GM10248 (cell line): ENCODE measurements around the gene CYB5D1.

ENCODE experiments used
- CTCF ChIA-PET: fragments of 300-600 bp; sonication (Branson Sonifier 250); formaldehyde crosslinking; extraction: SDS; loops from one replicate; lab custom pipeline; 2021; ENCODE audit warnings: antibody characterized with exemption; lab: Yijun Ruan, JAX
- POLR2A ChIA-PET: fragments of 350-650 bp; sonication (Branson Sonifier 250); formaldehyde crosslinking; extraction: SDS; loops from one replicate; lab custom pipeline; 2020; ENCODE audit warnings: antibody characterized with exemption; lab: Yijun Ruan, JAX
- DNase-seq: peaks from one replicate; pipeline ENCODE4 v3.0.0; 2012; ENCODE audit errors: extremely low spot score
- CTCF ChIP-seq: IDR thresholded peaks from 2 replicates; pipeline ENCODE4 v1.5.1; 2012; ENCODE audit warnings: mild to moderate bottlenecking, low read depth; ENCODE audit errors: extremely low read depth, missing control alignments, control extremely low read depth

CYB5D1 gene

DNA sequence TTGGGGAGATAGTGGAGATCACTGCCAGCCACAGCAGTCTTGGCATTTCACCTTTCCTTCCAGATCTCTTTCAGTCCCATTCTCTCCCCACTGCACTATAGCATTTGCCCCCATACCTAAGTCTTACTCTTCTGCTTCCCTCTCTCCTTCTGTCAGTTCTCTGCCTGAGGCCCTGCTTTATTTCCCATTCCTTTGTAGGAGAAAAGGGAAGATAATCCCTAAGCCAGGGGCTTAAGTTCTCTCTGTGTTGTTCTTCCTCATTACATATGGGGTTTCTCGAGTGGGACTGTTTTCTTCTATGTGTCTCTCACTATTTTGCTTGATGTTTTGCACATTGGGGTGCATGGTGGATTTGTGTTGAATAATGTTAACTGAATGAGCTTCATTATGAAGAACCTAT is 17.4 kb upstream of the CYB5D1 start:
- CTCF ChIA-PET: interaction anchor here (1.0 to 2.0 kb wide), 6 partner anchors 10 to 97 kb away, joined by 3 to 9 read pairs (median 4); partner anchors contain the start of gene NAA38
- POLR2A ChIA-PET: no interaction called here
- no peak for TF ChIP-seq CTCF
- no peak for DNase-seq

- CTCF ChIA-PET: interaction anchor here (1.0 to 2.0 kb wide), 6 partner anchors 9 to 98 kb away, joined by 3 to 9 read pairs (median 4); partner anchors contain the start of gene NAA38
- DNase-seq: no peak
- POLR2A ChIA-PET: no interaction called here
- no peak for TF ChIP-seq CTCF
Measured at GRCh38 chr17:7840875-7841274, 16.9 kb upstream of the CYB5D1 start.

GRCh38 chr17:7841396-7841914 is 16.3 kb upstream of the CYB5D1 start:
- no peak for DNase-seq
- TF ChIP-seq CTCF: peak; percentile 18
- CTCF ChIA-PET: interaction anchor here (1.0 to 2.0 kb wide), 5 partner anchors 9 to 98 kb away, joined by 3 to 9 read pairs (median 6); partner anchors contain the start of gene NAA38
- POLR2A ChIA-PET: no interaction called here

DNA sequence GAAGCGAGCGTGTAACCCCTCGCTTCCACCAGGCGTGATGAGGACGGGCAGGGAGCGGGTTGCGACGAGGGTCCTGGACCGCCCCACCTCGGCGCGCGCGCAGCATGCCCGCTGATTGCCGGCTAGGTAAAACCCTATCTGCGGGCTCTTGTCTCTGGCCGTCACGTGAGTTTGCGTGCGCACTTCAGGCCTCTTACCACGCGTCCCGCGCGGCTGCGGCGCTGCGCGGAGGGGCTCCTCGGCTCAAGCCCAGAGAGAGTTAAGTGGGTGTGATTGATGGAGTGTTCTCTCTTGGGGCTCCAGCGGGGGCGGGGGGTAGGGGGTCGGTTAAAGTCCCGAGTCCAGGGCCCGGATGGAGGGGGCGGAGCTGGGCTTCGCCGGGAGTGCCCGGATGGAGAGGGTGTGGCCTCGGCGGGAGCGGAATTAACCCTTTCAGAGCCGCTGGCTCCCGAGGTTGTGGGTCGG is 15.9 kb upstream of the CYB5D1 start:
- DNase-seq: peak; percentile 78
- POLR2A ChIA-PET: interaction anchor here (1.7 kb wide), 1 partner anchor 15 kb away, joined by 6 read pairs; the partner anchor contains the start of gene NAA38
- no peak for TF ChIP-seq CTCF
- CTCF ChIA-PET: interaction anchor here (1.5 kb wide), 1 partner anchor 99 kb away, joined by 8 read pairs; no protein-coding TSS in a partner anchor

- ChIA-PET POLR2A (interaction anchor here (1.7 kb wide), 1 partner anchor 15 kb away, joined by 6 read pairs; the partner anchor contains the start of gene NAA38), CTCF (interaction anchor here (1.2 to 1.8 kb wide), 2 partner anchors 9 to 14 kb away, joined by 3 to 8 read pairs; partner anchors contain the start of gene NAA38)
- peak; percentile 81 for DNase-seq
- no peak for TF ChIP-seq CTCF
Measured at GRCh38 chr17:7842380-7843256, 15.2 kb upstream of the CYB5D1 start.

- ChIA-PET CTCF (interaction anchor here (1.2 to 1.8 kb wide), 2 partner anchors 10 to 14 kb away, joined by 3 to 8 read pairs; partner anchors contain the start of gene NAA38), POLR2A (interaction anchor here (1.7 kb wide), 1 partner anchor 14 kb away, joined by 6 read pairs; the partner anchor contains the start of gene NAA38)
- TF ChIP-seq CTCF: no peak
- DNase-seq: no peak
Measured at GRCh38 chr17:7843257-7843535, 14.6 kb upstream of the CYB5D1 start.
